Adrenal gland (tissue), 5 donors: Measurements from ENCODE around the gene TNS1.

Source experiments
- CTCF ChIP-seq, 6 experiments: fragments of 450-650 bp in 4 of 6; fragments of 200-600 bp in 2 of 6; sonication (generic) in 1 of 6; IDR thresholded peaks; 1 replicate in 5 of 6; 2 replicates in 1 of 6; pipeline versions ENCODE4 v1.5.1 to v1.8.0; 2016 to 2021; ENCODE audit warnings: antibody characterized with exemption in 6 of 6, mild to moderate bottlenecking in 2 of 6, moderate library complexity in 1 of 6
- POLR2A ChIP-seq, 2 donors: fragments of 450-650 bp; IDR thresholded peaks; one replicate each; pipeline ENCODE4 v1.6.1; 2017; ENCODE audit warnings: antibody characterized with exemption in 2 of 2, mild to moderate bottlenecking in 2 of 2, moderate library complexity in 1 of 2
- donor health status: DM: no; HTN: no; CAD: no.

GRCh38 chr2:217950401-217950871, 52.4 kb downstream of the TNS1 start:
- TF ChIP-seq POLR2A (IDR thresholded peaks at IDR 0.05): no peak
- TF ChIP-seq CTCF (IDR thresholded peaks at IDR 0.05): no peak
